ENCODE results near the gene THAP7. TPM values are rescaled to one million over a fixed set of nuclear protein-coding genes. Genes with fewer than 3 reads are reported as not detected.

THAP7 gene
- total and polyA plus RNA-seq, 2 of the 13 experiments (the other 11 are each of a cell fraction or from before 2014, with no cell fraction given) = 13.0 to 25.5 TPM

- TF ChIP-seq ZBTB33 (CRISPR knock-in tag; IDR thresholded peaks at IDR 0.05) (no peak), MYPOP (CRISPR knock-in tag; IDR thresholded peaks at IDR 0.05) (0 out of 2 replicates have a peak, but pooled peaks have one; percentile 10), ZFYVE20 (CRISPR knock-in tag; IDR thresholded peaks at IDR 0.05; ENCODE audit: borderline replicate concordance, low read depth) (no peak), KAT8 (CRISPR knock-in tag; IDR thresholded peaks at IDR 0.05) (0 out of 2 replicates have a peak, but pooled peaks have one; percentile 9), ASH2L (IDR thresholded peaks at IDR 0.05; ENCODE audit: insufficient read length, low read depth, low read length) (peak; percentile 9), ZGPAT (CRISPR knock-in tag; IDR thresholded peaks at IDR 0.05) (peak; percentile 15), ZNF12 (CRISPR knock-in tag; IDR thresholded peaks at IDR 0.05) (peak; percentile 23; the same call in 1 of the 2 replicates), KDM5A (IDR thresholded peaks at IDR 0.05; ENCODE audit: borderline replicate concordance, low read length) (no peak), FOXO1 (CRISPR knock-in tag; IDR thresholded peaks at IDR 0.05) (peak; percentile 24; the same call in 1 of the 2 replicates), ERF (CRISPR knock-in tag; IDR thresholded peaks at IDR 0.05) (0 out of 2 replicates have a peak, but pooled peaks have one; percentile 49), ZFX (CRISPR knock-in tag; IDR thresholded peaks at IDR 0.05; ENCODE audit: low read depth) (peak; percentile 23; the same call in 1 of the 2 replicates), ZNF609 (CRISPR knock-in tag; IDR thresholded peaks at IDR 0.05; ENCODE audit: borderline replicate concordance) (peak; percentile 72), TFAP4 (IDR thresholded peaks at IDR 0.05; ENCODE audit: borderline replicate concordance, low read depth) (peak; percentile 32; the same call in 1 of the 2 replicates), BCL6 (CRISPR knock-in tag; IDR thresholded peaks at IDR 0.05) (peak; percentile 48; the same call in 1 of the 2 replicates), ATF4 (CRISPR knock-in tag; IDR thresholded peaks at IDR 0.05) (peak in 1 of 2 experiments; percentile 56; a peak in 1 of 4 replicates), SMARCE1 (IDR thresholded peaks at IDR 0.05; ENCODE audit: borderline replicate concordance) (no peak)
These were observed 50.6 kb downstream of the THAP7 start (continued) for GRCh38 chr22:20951151-20951931.
